Thoracic aorta (tissue), 2 donors: ENCODE measurements around the gene LRRC8A. TPM values are rescaled to one million over a fixed set of nuclear protein-coding genes. Genes with fewer than 3 reads are reported as not detected.

Source experiments
- ATAC-seq: fragments of 150-250 bp; one replicate; pipeline ENCODE4 v1.8.0; 2017; ENCODE audit warnings: low read depth; ENCODE audit not compliant: insufficient number of reproducible peaks, low FRiP score
- DNase-seq: peaks from one replicate; pipeline ENCODE4 v3.0.0-alpha.2; 2020; ENCODE audit warnings: low spot score
- H3K27ac ChIP-seq, 2 donors: fragments of 200-600 bp; sonication (generic); 1 replicate in 1 of 2; 2 replicates in 1 of 2; pipeline ENCODE4 v1.5.1; 2016; ENCODE audit warnings: mild to moderate bottlenecking in 2 of 2, moderate library complexity in 2 of 2
- H3K27me3 ChIP-seq: fragments of 200-600 bp; sonication (generic); replicated peaks from 2 replicates; pipeline ENCODE4 v1.6.0; 2016; ENCODE audit warnings: mild to moderate bottlenecking; ENCODE audit not compliant: insufficient read depth
- H3K36me3 ChIP-seq: fragments of 200-600 bp; sonication (generic); one replicate; pipeline ENCODE4 v1.5.1; 2016
- H3K4me1 ChIP-seq, 2 donors: fragments of 200-600 bp; sonication (generic); 1 replicate in 1 of 2; 2 replicates in 1 of 2; pipeline versions ENCODE4 v1.5.1 to v1.6.0; 2016; ENCODE audit warnings: low read depth in 2 of 2, mild to moderate bottlenecking in 1 of 2; ENCODE audit not compliant: control insufficient read depth in 1 of 2
- H3K4me3 ChIP-seq: fragments of 200-600 bp; sonication (generic); 2 replicates; pipeline ENCODE4 v1.5.1; 2016; ENCODE audit warnings: mild to moderate bottlenecking
- H3K9me3 ChIP-seq: fragments of 200-600 bp; sonication (generic); 2 replicates; pipeline ENCODE4 v1.5.1; 2016
- total RNA-seq, 2 donors: library from RNA; depleted of rRNA; stranded (reverse); fragments of >200 nt; gene quantifications; one replicate each; pipeline versions ENCODE4 v1.1.0 to v1.2.3, GENCODE V29; 2016
- TF ChIP-seq, protein P1 (sequence below): fragments of 200-600 bp; sonication (generic); IDR thresholded peaks from one replicate; pipeline ENCODE4 v1.5.1; 2019; ENCODE audit warnings: antibody characterized with exemption

Gene LRRC8A
- total RNA-seq, 2 donors from 2014 or later = 125 to 161 TPM

GRCh38 chr9:128898845-128899565 lies 17.1 kb downstream of the LRRC8A start:
- peaks cover 24 to 57% of the 10 kb centered on the region in 2 donors for H3K4me1 ChIP-seq
- ATAC-seq (no peak), DNase-seq (no peak)
- H3K27me3 ChIP-seq = no peaks in the 10 kb centered on the region
- peaks cover 39% of the 10 kb centered on the region for H3K36me3 ChIP-seq
- TF ChIP-seq, protein P1, sequence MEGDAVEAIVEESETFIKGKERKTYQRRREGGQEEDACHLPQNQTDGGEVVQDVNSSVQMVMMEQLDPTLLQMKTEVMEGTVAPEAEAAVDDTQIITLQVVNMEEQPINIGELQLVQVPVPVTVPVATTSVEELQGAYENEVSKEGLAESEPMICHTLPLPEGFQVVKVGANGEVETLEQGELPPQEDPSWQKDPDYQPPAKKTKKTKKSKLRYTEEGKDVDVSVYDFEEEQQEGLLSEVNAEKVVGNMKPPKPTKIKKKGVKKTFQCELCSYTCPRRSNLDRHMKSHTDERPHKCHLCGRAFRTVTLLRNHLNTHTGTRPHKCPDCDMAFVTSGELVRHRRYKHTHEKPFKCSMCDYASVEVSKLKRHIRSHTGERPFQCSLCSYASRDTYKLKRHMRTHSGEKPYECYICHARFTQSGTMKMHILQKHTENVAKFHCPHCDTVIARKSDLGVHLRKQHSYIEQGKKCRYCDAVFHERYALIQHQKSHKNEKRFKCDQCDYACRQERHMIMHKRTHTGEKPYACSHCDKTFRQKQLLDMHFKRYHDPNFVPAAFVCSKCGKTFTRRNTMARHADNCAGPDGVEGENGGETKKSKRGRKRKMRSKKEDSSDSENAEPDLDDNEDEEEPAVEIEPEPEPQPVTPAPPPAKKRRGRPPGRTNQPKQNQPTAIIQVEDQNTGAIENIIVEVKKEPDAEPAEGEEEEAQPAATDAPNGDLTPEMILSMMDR = no peak
- H3K4me3 ChIP-seq = no peak overlapping the region
- H3K9me3 ChIP-seq = no peaks in the 10 kb centered on the region
- peak overlapping the region; percentile 87 to 89 for H3K27ac ChIP-seq

GRCh38 chr9:128899566-128900322 lies 17.8 kb downstream of the LRRC8A start:
- TF ChIP-seq, protein P1 = no peak
- Histone ChIP-seq H3K27me3 (no peaks in the 10 kb centered on the region), H3K4me3 (no peak overlapping the region), H3K4me1 (peaks cover 24 to 59% of the 10 kb centered on the region in 2 donors), H3K36me3 (peaks cover 38% of the 10 kb centered on the region), H3K27ac (peak overlapping the region; percentile 87 to 89), H3K9me3 (no peaks in the 10 kb centered on the region)
- DNase-seq (no peak), ATAC-seq (no peak)

DNA sequence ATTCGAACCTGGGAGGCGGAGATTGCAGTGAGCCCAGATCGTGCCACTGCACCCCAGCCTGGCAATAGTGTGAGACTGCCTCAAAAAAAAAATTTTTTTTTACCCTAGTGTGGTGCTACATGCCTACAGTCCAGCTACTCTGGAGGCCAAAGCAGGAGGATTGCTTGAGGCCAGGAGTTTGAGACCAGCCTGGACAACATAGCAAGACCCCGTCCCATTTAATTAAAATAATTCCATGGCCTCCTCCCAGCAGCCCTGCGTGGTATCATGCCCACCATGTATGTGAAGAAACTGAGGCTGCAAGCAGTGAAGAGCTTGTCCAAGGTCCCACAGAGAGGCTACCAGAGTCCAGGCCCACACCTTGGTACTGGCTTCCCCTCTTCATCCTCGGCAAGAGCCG lies 19.4 kb downstream of the LRRC8A start:
- no peak for DNase-seq
- H3K27me3 ChIP-seq = no peaks in the 10 kb centered on the region
- no peak overlapping the region for H3K4me3 ChIP-seq
- peak overlapping the region; percentile 87 to 89 for H3K27ac ChIP-seq
- TF ChIP-seq, protein P1 = no peak
- no peak for ATAC-seq
- H3K36me3 ChIP-seq = peaks cover 24% of the 10 kb centered on the region
- peaks cover 24 to 65% of the 10 kb centered on the region in 2 donors for H3K4me1 ChIP-seq
- H3K9me3 ChIP-seq = no peaks in the 10 kb centered on the region

DNA sequence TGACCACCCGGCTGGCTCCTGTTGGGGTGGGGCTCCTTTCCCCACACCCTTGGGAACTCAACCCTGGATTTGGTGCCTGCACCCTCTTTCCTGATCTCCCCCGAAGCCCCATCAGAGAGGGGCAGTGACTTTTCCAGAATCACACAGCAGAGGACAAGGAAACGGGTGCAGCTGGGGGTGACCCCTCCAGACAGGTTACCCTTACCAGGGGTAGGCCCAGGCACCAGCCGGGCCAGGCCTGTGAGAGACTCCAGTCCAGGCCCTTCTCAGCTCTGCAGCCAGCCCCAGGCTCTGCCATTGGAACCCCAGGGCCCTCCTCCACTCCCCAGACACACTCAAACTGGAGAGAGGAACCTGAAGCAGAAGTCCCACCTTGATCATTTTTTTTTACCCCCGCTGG lies 19.9 kb downstream of the LRRC8A start:
- Histone ChIP-seq H3K4me3 (no peak overlapping the region), H3K27ac (peak overlapping the region; percentile 87 to 89)
- ATAC-seq = no peak

More for the DNA sequence above, 19.9 kb downstream of the LRRC8A start:
- Histone ChIP-seq H3K9me3 (no peaks in the 10 kb centered on the region), H3K4me1 (peaks cover 24 to 65% of the 10 kb centered on the region in 2 donors), H3K36me3 (peaks cover 19% of the 10 kb centered on the region), H3K27me3 (no peaks in the 10 kb centered on the region)
- TF ChIP-seq, protein P1 = no peak
- no peak for DNase-seq
